Measurements from ENCODE around the gene UPK1A.
"Not testable (repeated sequence)": the region's sequence is repeated elsewhere in the genome, so short reads cannot be mapped to it uniquely, and the experiment has no call there.

The UPK1A gene

GRCh38 chr19:35719402-35720162, 53.3 kb downstream of the UPK1A start:
- DNase-seq: no peak

- no peak for DNase-seq
Observed at GRCh38 chr19:35720163-35720524, 53.8 kb downstream of the UPK1A start.

DNA sequence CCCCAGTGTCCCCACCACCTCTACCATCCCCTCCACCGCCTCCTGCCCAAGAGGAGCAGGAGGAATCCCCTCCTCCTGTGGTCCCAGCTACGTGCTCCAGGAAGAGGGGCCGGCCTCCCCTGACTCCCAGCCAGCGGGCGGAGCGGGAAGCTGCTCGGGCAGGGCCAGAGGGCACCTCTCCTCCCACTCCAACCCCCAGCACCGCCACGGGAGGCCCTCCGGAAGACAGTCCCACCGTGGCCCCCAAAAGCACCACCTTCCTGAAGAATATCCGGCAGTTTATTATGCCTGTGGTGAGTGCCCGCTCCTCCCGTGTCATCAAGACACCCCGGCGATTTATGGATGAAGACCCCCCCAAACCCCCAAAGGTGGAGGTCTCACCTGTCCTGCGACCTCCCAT, 54.3 kb downstream of the UPK1A start:
- no peak for DNase-seq

GRCh38 chr19:35721374-35721773, 55.1 kb downstream of the UPK1A start:
- no peak for DNase-seq

DNA sequence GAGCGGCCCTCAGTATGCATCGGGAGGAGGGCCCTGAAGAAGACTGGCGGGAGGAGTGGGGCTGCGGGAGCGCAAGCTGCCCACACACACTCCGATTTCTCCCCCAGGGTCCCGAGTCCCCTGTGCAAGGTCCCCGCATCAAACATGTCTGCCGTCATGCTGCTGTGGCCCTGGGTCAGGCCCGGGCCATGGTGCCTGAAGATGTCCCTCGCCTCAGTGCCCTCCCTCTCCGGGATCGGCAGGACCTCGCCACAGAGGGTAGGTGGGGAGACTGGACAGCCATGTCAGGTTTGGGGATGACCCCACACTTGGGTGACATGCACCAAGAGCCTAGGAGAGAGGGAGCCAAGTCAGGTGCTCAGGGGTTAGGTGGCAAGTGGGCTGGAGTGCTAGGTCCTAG, 56.1 kb downstream of the UPK1A start:
- DNase-seq: no peak

DNA sequence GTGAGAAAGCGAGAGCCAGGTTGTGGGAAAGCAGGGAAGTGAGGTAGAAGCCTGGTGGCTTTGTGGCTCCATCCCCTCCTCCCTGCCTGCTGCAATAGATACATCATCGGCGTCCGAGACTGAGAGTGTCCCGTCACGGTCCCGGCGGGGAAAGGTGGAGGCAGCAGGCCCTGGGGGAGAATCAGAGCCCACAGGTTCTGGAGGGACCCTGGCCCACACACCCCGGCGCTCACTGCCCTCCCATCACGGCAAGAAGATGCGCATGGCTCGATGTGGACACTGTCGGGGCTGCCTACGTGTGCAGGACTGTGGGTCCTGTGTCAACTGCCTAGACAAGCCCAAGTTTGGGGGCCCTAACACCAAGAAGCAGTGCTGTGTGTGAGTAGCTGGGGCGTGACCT, 56.6 kb downstream of the UPK1A start:
- DNase-seq: no peak

GRCh38 chr19:35723671-35724070, 57.4 kb downstream of the UPK1A start:
- no peak for DNase-seq

DNA sequence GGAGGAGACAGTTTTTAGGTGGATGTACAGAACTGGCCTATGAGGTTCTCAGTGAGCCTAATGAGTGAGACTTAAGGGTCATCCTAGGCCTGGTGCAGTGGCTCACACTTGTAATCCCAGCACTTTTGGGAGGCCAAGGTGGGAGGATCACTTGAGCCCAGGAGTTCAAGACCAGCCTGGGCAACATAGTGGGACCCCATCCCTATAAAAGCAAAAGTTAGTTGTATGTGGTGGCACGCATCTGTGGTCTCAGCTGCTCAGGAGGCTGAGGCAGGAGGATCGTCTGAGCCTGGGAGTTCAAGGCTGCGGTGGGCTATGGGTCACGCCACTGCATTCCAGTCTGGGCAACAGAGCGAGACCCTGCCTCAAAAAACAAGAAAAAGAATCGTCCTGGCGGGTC, 57.8 kb downstream of the UPK1A start:
- not testable (repeated sequence) for DNase-seq

- no peak for DNase-seq
Observed at GRCh38 chr19:35724560-35724959, 58.2 kb downstream of the UPK1A start.

DNA sequence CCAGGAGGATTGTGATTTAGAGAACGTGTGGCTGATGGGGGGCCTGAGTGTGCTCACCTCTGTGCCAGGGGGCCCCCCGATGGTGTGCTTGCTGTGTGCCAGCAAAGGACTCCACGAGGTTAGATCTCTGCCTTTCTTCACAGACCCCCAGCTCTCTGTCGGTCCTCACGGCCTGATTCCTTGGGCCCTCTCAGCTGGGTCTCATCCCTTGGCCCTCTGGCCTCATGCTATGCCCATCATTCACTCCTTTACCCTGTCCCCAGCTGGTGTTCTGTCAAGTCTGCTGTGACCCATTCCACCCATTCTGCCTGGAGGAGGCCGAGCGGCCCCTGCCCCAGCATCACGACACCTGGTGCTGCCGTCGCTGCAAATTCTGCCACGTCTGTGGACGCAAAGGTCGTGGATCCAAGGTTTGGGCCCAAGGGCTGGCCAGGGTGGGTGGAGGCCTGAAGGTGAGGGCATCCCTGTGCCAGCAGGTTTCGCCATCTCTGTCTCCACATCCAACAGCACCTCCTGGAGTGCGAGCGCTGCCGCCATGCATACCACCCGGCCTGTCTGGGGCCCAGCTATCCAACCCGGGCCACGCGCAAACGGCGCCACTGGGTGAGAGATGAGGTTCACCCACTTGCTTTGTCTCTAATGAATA, 59.0 kb downstream of the UPK1A start:
- DNase-seq: no peak

DNA sequence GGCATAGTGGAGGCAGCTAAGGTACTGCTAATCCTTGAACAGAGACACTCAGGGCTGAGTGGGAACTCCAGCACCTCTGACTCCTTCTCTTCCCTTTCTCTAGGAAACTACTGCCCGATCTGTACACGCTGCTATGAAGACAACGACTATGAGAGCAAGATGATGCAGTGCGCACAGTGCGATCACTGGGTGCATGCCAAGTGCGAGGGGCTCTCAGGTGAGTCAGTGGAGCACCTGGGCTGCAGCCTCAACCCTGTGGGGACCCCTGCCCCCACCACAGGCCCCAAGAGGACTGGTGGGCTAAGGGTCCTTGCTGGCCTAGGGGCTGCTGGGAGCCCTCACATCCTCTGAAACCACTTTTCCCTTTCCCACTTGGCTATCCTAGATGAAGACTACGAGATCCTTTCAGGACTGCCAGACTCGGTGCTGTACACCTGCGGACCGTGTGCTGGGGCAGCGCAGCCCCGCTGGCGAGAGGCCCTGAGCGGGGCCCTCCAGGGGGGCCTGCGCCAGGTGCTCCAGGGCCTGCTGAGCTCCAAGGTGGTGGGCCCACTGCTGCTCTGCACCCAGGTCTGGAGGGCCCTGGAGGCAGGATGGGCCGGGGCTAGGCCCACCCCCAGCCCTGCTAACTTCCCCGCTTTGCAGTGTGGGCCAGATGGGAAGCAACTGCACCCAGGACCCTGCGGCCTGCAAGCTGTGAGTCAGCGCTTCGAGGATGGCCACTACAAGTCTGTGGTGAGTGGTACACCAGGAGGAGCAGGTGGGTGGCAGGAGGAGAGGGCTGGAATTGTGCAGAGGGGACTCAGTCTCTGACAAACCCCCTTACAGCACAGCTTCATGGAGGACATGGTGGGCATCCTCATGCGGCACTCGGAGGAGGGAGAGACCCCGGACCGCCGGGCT, 61.0 kb downstream of the UPK1A start:
- no peak for DNase-seq

All from T1000 (cell line).